Left lung (tissue), 10 donors: ENCODE data around the gene PDE8A. TPM values are rescaled to one million over a fixed set of nuclear protein-coding genes. Genes with fewer than 3 reads are reported as not detected.
A peak's percentile ranks its signal among the peaks of the same experiment; 100 is the strongest.

ENCODE experiments used
- ATAC-seq: fragments of 200-7000 bp; cut with Tn5 transposase; one replicate; pipeline ENCODE4 v1.9.1; 2020; ENCODE audit warnings: moderate library complexity
- DNase-seq, 4 donors: peaks; one replicate each; pipeline ENCODE4 v3.0.0-alpha.2; 2013 to 2020
- H3K27ac ChIP-seq, 2 donors: fragments of 200-600 bp; sonication (generic) in 1 of 2; one replicate each; pipeline versions ENCODE4 v1.5.0 to v1.8.0; 2020 to 2021
- H3K27me3 ChIP-seq, 2 donors: fragments of 200-600 bp; sonication (generic) in 1 of 2; one replicate each; pipeline versions ENCODE4 v1.5.0 to v1.8.0; 2020 to 2021
- H3K36me3 ChIP-seq, 2 donors: fragments of 200-600 bp; sonication (generic) in 1 of 2; one replicate each; pipeline versions ENCODE4 v1.5.0 to v1.8.0; 2020 to 2021
- H3K4me1 ChIP-seq, 2 donors: fragments of 200-600 bp; one replicate each; pipeline ENCODE4 v1.8.0; 2021
- H3K4me3 ChIP-seq, 2 donors: fragments of 200-600 bp; sonication (generic) in 1 of 2; one replicate each; pipeline versions ENCODE4 v1.5.0 to v1.8.0; 2020 to 2021; ENCODE audit warnings: mild to moderate bottlenecking in 1 of 2
- H3K9me3 ChIP-seq, 2 donors: fragments of 200-600 bp; sonication (generic) in 1 of 2; one replicate each; pipeline versions ENCODE4 v1.5.0 to v1.8.0; 2020 to 2021
- intact Hi-C, 2 donors: fragments of 100-400 bp; cut with DNase I; formaldehyde crosslinking; loops; one replicate each; pipeline versions ENCODE4 v1.11.2 to v1.14.2; 2022
- polyA plus RNA-seq, 6 donors: library from polyadenylated mRNA; unstranded; fragments of 120-200 nt; gene quantifications; one replicate each; pipeline ENCODE4 v1.2.1, GENCODE V29; 2013; ENCODE audit not compliant: insufficient read length in 6 of 6
- total RNA-seq, 2 donors: library from RNA; stranded (reverse); fragmentation: NEBNext Ultra II Directional; extraction: Animal tissue kit (Norgen Biotek cat#: 25700); gene quantifications; one replicate each; pipeline ENCODE4 v1.2.1, GENCODE V29; 2021
- TF ChIP-seq, protein P1 (sequence below), 2 donors: fragments of 200-600 bp; sonication (generic) in 1 of 2; IDR thresholded peaks; one replicate each; pipeline versions ENCODE4 v1.5.0 to v1.8.0; 2021; ENCODE audit warnings: antibody characterized with exemption in 2 of 2
- donor health status: DM: no; HTN: yes; CAD: no.
- donor health status: DM: no; HTN: no; CAD: no.

Gene PDE8A
- total and polyA plus RNA-seq, 8 donors, result 30.4 to 64.0 (median 48.4) TPM

DNA sequence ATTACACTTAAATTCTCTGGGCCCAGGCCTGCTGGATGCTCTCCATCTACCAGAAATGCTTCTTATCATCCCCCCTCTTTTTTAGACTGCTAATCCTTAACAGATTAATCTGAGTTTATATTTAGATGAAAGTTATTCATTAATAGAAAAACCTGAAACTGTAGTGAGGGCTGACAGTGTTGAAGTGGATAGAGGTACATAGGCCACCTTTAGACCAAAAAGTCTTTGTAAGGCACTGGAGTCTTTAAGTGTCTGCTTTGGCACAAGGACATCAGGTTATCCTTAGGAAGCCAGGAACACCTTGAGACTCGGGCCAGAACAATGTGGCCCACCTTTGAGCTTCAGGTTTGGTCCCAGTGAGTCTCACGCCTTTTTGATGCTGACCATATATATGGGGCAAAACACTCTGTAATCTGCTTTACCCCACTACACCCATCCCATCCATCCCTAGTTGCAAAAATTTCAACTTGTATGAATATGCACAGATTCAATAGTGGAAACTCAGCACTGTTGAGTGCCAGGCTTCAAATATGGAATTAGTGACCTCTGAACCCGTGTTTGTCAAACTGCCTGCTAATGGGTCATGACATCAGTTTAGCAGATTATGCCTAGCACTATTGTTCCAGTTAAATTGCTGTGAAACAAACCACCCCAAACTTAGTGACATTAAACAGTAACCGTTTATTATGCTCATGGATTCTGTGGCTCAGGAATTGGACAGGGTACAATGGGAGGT is 44.0 kb downstream of the PDE8A start:
- DNase-seq (no peak), ATAC-seq (peak; percentile 42)
- no peaks in the 10 kb centered on the region for H3K9me3 ChIP-seq
- H3K27me3 ChIP-seq, result no peaks in the 10 kb centered on the region
- H3K4me3 ChIP-seq, result no peak overlapping the region
- H3K4me1 ChIP-seq, result peaks cover 29 to 53% of the 10 kb centered on the region in 2 donors
- intact Hi-C loops, result no loop called here
- no peak overlapping the region for H3K27ac ChIP-seq
- H3K36me3 ChIP-seq, result no peaks in the 10 kb centered on the region
- TF ChIP-seq, protein P1, sequence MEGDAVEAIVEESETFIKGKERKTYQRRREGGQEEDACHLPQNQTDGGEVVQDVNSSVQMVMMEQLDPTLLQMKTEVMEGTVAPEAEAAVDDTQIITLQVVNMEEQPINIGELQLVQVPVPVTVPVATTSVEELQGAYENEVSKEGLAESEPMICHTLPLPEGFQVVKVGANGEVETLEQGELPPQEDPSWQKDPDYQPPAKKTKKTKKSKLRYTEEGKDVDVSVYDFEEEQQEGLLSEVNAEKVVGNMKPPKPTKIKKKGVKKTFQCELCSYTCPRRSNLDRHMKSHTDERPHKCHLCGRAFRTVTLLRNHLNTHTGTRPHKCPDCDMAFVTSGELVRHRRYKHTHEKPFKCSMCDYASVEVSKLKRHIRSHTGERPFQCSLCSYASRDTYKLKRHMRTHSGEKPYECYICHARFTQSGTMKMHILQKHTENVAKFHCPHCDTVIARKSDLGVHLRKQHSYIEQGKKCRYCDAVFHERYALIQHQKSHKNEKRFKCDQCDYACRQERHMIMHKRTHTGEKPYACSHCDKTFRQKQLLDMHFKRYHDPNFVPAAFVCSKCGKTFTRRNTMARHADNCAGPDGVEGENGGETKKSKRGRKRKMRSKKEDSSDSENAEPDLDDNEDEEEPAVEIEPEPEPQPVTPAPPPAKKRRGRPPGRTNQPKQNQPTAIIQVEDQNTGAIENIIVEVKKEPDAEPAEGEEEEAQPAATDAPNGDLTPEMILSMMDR (IDR thresholded peaks at IDR 0.05), result no peak

DNA sequence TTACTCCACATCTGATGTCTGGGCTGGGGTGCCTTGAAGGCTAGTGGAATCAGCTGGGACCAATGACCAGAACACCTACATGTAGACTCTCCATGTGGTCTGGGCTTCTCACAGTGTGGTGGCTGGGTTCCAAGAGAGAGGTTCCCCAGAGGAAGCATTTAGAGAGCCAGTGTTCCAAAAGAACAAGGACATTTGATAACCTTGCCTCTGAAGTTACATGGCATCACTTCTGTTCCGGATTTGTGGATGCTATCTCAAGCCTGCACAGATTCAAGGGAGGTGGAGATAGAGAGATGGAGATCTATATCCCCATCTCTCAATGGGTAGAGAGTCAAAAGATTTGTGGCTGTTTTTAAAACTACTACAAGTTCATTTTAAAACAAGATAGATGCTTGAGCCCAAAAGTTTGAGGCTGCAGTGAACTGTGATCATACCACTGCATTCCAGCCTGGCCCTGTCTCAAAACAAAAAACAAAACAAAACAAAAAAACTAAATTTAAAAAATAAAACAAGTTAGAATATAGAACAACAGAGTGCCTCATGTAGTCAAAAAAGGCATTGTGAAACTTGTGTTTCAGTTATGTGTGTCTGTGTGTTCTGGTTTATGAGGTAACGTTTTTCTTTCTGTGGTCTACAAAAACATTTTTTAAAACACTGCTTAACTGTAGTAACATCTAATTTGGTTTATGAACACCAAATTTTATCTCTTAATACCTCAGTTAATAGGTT is 44.8 kb downstream of the PDE8A start:
- H3K27ac ChIP-seq, result peak overlapping the region in 1 of 2 donors; percentile 51
- no peak overlapping the region for H3K4me3 ChIP-seq
- no peaks in the 10 kb centered on the region for H3K9me3 ChIP-seq
- TF ChIP-seq, protein P1 (IDR thresholded peaks at IDR 0.05), result no peak
- no peaks in the 10 kb centered on the region for H3K27me3 ChIP-seq
- peaks cover 29 to 61% of the 10 kb centered on the region in 2 donors for H3K4me1 ChIP-seq
- H3K36me3 ChIP-seq, result no peaks in the 10 kb centered on the region
- DNase-seq (no peak), ATAC-seq (no peak)
- intact Hi-C loops, result no loop called here

DNA sequence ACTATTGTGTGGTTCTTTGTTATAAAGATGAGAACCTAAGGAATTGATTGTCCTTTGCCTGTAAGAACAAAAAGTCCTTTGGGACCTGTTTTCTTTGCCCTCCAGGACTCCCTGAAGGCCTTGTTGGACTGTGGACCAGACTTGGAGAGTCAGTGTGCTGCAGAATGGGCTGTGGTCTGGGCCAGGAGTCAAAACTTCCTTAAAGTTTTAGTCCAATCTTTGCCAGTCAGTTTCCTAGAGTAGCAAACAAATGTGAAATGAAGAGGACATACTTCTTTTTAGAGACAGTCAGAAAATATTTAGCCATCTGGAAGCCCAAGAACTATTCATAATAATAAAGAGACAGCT is 45.4 kb downstream of the PDE8A start:
- H3K4me1 ChIP-seq, result peaks cover 29 to 65% of the 10 kb centered on the region in 2 donors

DNA sequence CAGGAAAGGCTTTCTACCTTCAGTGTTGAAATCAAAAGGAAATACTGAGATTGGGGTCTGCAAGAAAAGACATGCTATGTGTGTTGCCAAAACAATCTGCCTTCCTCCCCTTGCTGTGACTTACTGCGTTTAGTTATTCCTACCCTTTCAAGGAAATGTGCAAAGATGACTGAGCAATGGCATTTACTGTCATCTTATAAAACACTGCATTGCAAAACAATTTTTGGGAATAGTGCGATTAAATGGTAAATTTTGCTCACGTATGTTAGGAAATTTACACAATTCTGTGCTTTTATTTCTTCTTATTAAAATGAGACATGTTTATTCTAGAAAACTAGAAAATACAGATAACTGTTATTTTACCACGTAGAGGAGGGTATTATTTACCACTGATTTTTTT is 45.8 kb downstream of the PDE8A start:
- intact Hi-C loops, result no loop called here
- Histone ChIP-seq H3K4me1 (peaks cover 29 to 69% of the 10 kb centered on the region in 2 donors), H3K4me3 (no peak overlapping the region), H3K9me3 (no peaks in the 10 kb centered on the region), H3K36me3 (no peaks in the 10 kb centered on the region), H3K27me3 (no peaks in the 10 kb centered on the region), H3K27ac (no peak overlapping the region)
- no peak for ATAC-seq
- no peak for DNase-seq
- TF ChIP-seq, protein P1 (IDR thresholded peaks at IDR 0.05), result no peak

More for the DNA sequence above, 45.4 kb downstream of the PDE8A start:
- no peaks in the 10 kb centered on the region for H3K27me3 ChIP-seq
- intact Hi-C loops, result no loop called here
- no peaks in the 10 kb centered on the region for H3K9me3 ChIP-seq
- ATAC-seq, result no peak
- no peak overlapping the region for H3K4me3 ChIP-seq
- TF ChIP-seq, protein P1 (IDR thresholded peaks at IDR 0.05), result no peak
- DNase-seq, result no peak
- H3K36me3 ChIP-seq, result no peaks in the 10 kb centered on the region
- peak overlapping the region in 1 of 2 donors; percentile 51 for H3K27ac ChIP-seq

DNA sequence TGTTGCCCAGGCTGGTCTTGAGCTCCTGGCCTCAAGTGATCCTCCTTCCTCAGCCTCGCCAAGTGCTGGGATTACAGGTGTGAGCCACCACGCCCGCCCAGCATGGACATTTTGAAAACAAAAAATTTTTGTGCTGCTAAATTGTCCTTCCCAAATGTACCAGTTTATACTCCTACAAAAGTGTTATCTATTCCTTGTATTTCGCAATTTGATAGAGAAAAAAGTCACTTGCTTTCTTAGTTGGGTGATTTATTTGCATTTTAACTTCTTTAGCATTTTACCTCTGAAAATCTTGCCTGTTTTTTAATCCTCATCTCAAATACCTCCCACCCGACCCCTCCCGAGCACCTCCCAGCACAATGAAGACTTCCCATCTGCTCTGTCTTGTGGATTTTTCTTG is 46.8 kb downstream of the PDE8A start:
- H3K27ac ChIP-seq, result no peak overlapping the region
- H3K9me3 ChIP-seq, result no peaks in the 10 kb centered on the region
- DNase-seq (no peak), ATAC-seq (no peak)
- H3K4me3 ChIP-seq, result no peak overlapping the region
- H3K36me3 ChIP-seq, result no peaks in the 10 kb centered on the region
- H3K27me3 ChIP-seq, result no peaks in the 10 kb centered on the region
- intact Hi-C loops, result no loop called here
- TF ChIP-seq, protein P1 (IDR thresholded peaks at IDR 0.05), result no peak
- H3K4me1 ChIP-seq, result peaks cover 29 to 76% of the 10 kb centered on the region in 2 donors
